Stomach (tissue), 4 donors: ENCODE results near the gene QARS1.

Experiments
- CTCF ChIP-seq, 7 experiments: fragments of 450-650 bp in 4 of 7; fragments of 200-600 bp in 3 of 7; sonication (generic) in 3 of 7; IDR thresholded peaks; one replicate each; pipeline ENCODE4 v1.5.1; 2016 to 2019; ENCODE audit warnings: antibody characterized with exemption in 7 of 7, control low read depth in 2 of 7, mild to moderate bottlenecking in 1 of 7
- POLR2AphosphoS5 ChIP-seq, 3 donors: sonication (generic); formaldehyde crosslinking; IDR thresholded peaks; one replicate each; pipeline ENCODE4 v1.6.1; 2016; ENCODE audit warnings: antibody characterized with exemption in 3 of 3

DNA sequence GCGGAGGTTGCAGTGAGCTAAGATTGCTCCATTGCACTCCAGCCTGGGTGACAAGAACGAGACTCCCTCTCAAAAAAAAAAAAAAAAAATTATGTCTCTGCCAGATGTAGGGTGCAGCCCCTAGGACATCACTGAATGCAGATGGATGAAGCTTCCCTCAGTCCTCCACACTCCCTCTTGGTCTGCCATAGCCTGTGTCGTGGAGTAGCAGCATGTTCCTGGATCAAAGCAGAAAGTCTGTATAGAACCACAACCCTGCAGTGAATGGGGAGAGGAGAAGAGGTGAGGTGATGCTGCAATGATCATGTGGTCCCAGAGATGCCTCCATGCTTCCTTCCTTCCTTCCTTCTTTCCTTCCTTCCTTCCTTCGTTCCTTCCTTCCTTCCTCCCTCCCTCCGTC lies 43.6 kb upstream of the QARS1 start:
- TF ChIP-seq CTCF (IDR thresholded peaks at IDR 0.05): no peak
- TF ChIP-seq POLR2AphosphoS5 (IDR thresholded peaks at IDR 0.05): no peak
